Smooth muscle cell (in vitro differentiated cells): ENCODE results near the gene TMEM35B. TPM values are rescaled to one million over a fixed set of nuclear protein-coding genes. Genes with fewer than 3 reads are reported as not detected.

Experiments used
- polyA plus RNA-seq: library from polyadenylated mRNA; unstranded; fragments of >200 nt; fragmentation: Nextera tagmentation; extraction: Ambion mirVana; gene quantifications from 2 replicates; pipeline ENCODE4 v1.2.1, GENCODE V29; 2016
- small RNA-seq: library from RNA; depleted of rRNA; stranded (forward); fragments of <200 nt; gene quantifications from one replicate; pipeline ENCODE3, GENCODE V24; 2014
- total RNA-seq: library from RNA; depleted of rRNA; stranded (reverse); fragments of >200 nt; gene quantifications from 2 replicates; pipeline ENCODE4 v1.2.3, GENCODE V29; 2014

Gene TMEM35B
- total and polyA plus RNA-seq, 2 experiments from 2014 or later, result 61.2 to 75.1 TPM

Small RNAs within 50 kb of the gene (small RNA-seq; reads per million reads assigned to genes)
- gene TMEM35B, result not detected

Other genes with a start within 250 kb of the TMEM35B start
- 7.3 and 8.8 TPM in 2 replicates for gene GJB5, start 230.3 kb downstream of the TMEM35B start, total RNA-seq
- 2.5 and 10.4 TPM in 2 replicates for gene GJB5, start 230.3 kb downstream of the TMEM35B start, polyA plus RNA-seq
- 0.67 and 0.85 TPM in 2 replicates for gene GJB4, start 225.6 kb downstream of the TMEM35B start, total RNA-seq
- gene GJB4, start 225.6 kb downstream of the TMEM35B start, polyA plus RNA-seq, result 0.39 TPM in 1 of 2 replicates, not detected in the other
- 5.6 and 10.0 TPM in 2 replicates for gene GJB3, start 204.1 kb downstream of the TMEM35B start, total RNA-seq
- 2.9 and 13.1 TPM in 2 replicates for gene GJB3, start 204.1 kb downstream of the TMEM35B start, polyA plus RNA-seq
- gene GJA4, start 192.3 kb downstream of the TMEM35B start, total RNA-seq, result not detected in 2 replicates
- gene GJA4, start 192.3 kb downstream of the TMEM35B start, polyA plus RNA-seq, result 0.35 TPM in 1 of 2 replicates, not detected in the other
- gene SMIM12, start 125.6 kb downstream of the TMEM35B start, total RNA-seq, result 16.5 and 17.6 TPM in 2 replicates
- 44.8 and 48.6 TPM in 2 replicates for gene SMIM12, start 125.6 kb downstream of the TMEM35B start, polyA plus RNA-seq
- gene DLGAP3, start 55.7 kb downstream of the TMEM35B start, total RNA-seq, result not detected in 2 replicates
- not detected in 2 replicates for gene DLGAP3, start 55.7 kb downstream of the TMEM35B start, polyA plus RNA-seq
- 19.0 and 19.6 TPM in 2 replicates for gene ZMYM6, start 46.6 kb upstream of the TMEM35B start, total RNA-seq
- gene ZMYM6, start 46.6 kb upstream of the TMEM35B start, polyA plus RNA-seq, result 5.6 and 8.9 TPM in 2 replicates
- gene ZMYM1, start 94.0 kb upstream of the TMEM35B start, total RNA-seq, result 18.6 and 31.3 TPM in 2 replicates
- 4.2 and 7.5 TPM in 2 replicates for gene ZMYM1, start 94.0 kb upstream of the TMEM35B start, polyA plus RNA-seq
- 119 and 145 TPM in 2 replicates for gene SFPQ, start 207.8 kb upstream of the TMEM35B start, total RNA-seq
- gene SFPQ, start 207.8 kb upstream of the TMEM35B start, polyA plus RNA-seq, result 73.0 and 111 TPM in 2 replicates